Skeletal muscle tissue (tissue), 4 donors: Measurements from ENCODE around the gene CTXN3. TPM values are rescaled to one million over a fixed set of nuclear protein-coding genes. Genes with fewer than 3 reads are reported as not detected.

Experiments used
- H3K27ac ChIP-seq: one replicate; pipeline ENCODE4 v1.7.0; 2013; ENCODE audit warnings: mild to moderate bottlenecking, low read depth, low read length, inconsistent platforms
- H3K27me3 ChIP-seq, 3 donors: one replicate each; pipeline ENCODE4 v1.7.0; 2013; ENCODE audit warnings: low read length in 3 of 3; ENCODE audit not compliant: control insufficient read depth in 3 of 3, insufficient read depth in 3 of 3
- H3K36me3 ChIP-seq, 3 donors: one replicate each; pipeline ENCODE4 v1.7.0; 2013; ENCODE audit warnings: low read length in 3 of 3; ENCODE audit not compliant: control insufficient read depth in 3 of 3, insufficient read depth in 3 of 3
- H3K4me1 ChIP-seq, 3 donors: one replicate each; pipeline ENCODE4 v1.7.0; 2013; ENCODE audit warnings: low read length in 3 of 3, mild to moderate bottlenecking in 3 of 3; ENCODE audit not compliant: control insufficient read depth in 3 of 3, insufficient read depth in 3 of 3
- H3K4me3 ChIP-seq, 3 donors: one replicate each; pipeline ENCODE4 v1.7.0; 2013; ENCODE audit warnings: low read length in 3 of 3
- H3K9ac ChIP-seq, 3 donors: one replicate each; pipeline ENCODE4 v1.7.0; 2013; ENCODE audit warnings: low read length in 3 of 3, mild to moderate bottlenecking in 3 of 3, moderate library complexity in 2 of 3, low read depth in 1 of 3
- H3K9me3 ChIP-seq, 3 donors: one replicate each; pipeline ENCODE4 v1.7.0; 2013; ENCODE audit warnings: low read length in 3 of 3; ENCODE audit not compliant: control insufficient read depth in 3 of 3
- total RNA-seq: library from RNA; depleted of rRNA; stranded (reverse); fragments of >200 nt; gene quantifications from one replicate; pipeline ENCODE4 v1.2.3, GENCODE V29; 2014
- donor health status: Osteomylitis.

The CTXN3 gene
- total RNA-seq, 1 donor from 2014 or later = 1.0 TPM

- H3K27me3 ChIP-seq = no peaks in the 10 kb centered on the region
- H3K27ac ChIP-seq = no peak overlapping the region
- no peaks in the 10 kb centered on the region for H3K9me3 ChIP-seq
- peaks cover 0 to 13% (median 3%) of the 10 kb centered on the region in 3 donors for H3K4me1 ChIP-seq
- H3K4me3 ChIP-seq = no peak overlapping the region
- no peak overlapping the region for H3K9ac ChIP-seq
- H3K36me3 ChIP-seq = no peaks in the 10 kb centered on the region
Observed at GRCh38 chr5:127706691-127707090, 57.8 kb downstream of the CTXN3 start.

- H3K4me3 ChIP-seq = no peak overlapping the region
- no peaks in the 10 kb centered on the region for H3K36me3 ChIP-seq
- no peak overlapping the region for H3K27ac ChIP-seq
- H3K27me3 ChIP-seq = no peaks in the 10 kb centered on the region
- peaks cover 0 to 13% (median 3%) of the 10 kb centered on the region in 3 donors for H3K4me1 ChIP-seq
- H3K9ac ChIP-seq = no peak overlapping the region
- no peaks in the 10 kb centered on the region for H3K9me3 ChIP-seq
Observed at GRCh38 chr5:127707209-127707608, 58.3 kb downstream of the CTXN3 start.

Other genes with a start within 250 kb of the CTXN3 start
- gene PRRC1, start 131.4 kb upstream of the CTXN3 start, total RNA-seq = 34.4 TPM
- gene CCDC192, start 54.3 kb downstream of the CTXN3 start, total RNA-seq = not detected